HCT116 (cell line): ENCODE measurements around the gene KCNH2. TPM values are rescaled to one million over a fixed set of nuclear protein-coding genes. Genes with fewer than 3 reads are reported as not detected.

Experiments
- ATAC-seq: fragments of 200-7000 bp; cut with Tn5 transposase; 2 replicates; pipeline ENCODE4 v1.9.1; 2020; ENCODE audit warnings: mild to moderate bottlenecking, moderate library complexity
- BruUV-seq: library from RNA; stranded (reverse); fragments of 400-500 nt; replicated peaks from 2 replicates; lab custom pipeline; 2021; lab: Mats Ljungman, UMichigan
- CTCF ChIA-PET: fragments of 300-600 bp; sonication (Branson Sonifier 250); formaldehyde crosslinking; loops from one replicate; lab custom pipeline; 2021; ENCODE audit warnings: antibody characterized with exemption; lab: Charles Lee
- POLR2A ChIA-PET: fragments of 300-600, 350-600 bp; sonication (Branson Sonifier 250); formaldehyde crosslinking; loops from one replicate; lab custom pipeline; 2021; ENCODE audit warnings: antibody characterized with exemption; lab: Charles Lee
- RAD21 ChIA-PET, 2 experiments: fragments of 300-600 bp; sonication (Branson Sonifier 250); formaldehyde crosslinking; loops; one replicate each; lab custom pipeline; 2023; ENCODE audit warnings: low total read pairs in 2 of 2; ENCODE audit not compliant: uncharacterized antibody in 2 of 2, unreplicated experiment in 2 of 2, low non-redundant PET in 1 of 2; lab: Charles Lee
- DNase-seq: peaks from one replicate; pipeline ENCODE4 v3.0.0-alpha.2; 2010; ENCODE audit warnings: low read depth, low spot score
- H2AFZ ChIP-seq: fragments of 200-600 bp; shearing (Covaris generic), sonication (generic); 2 replicates; pipeline ENCODE4 v1.6.1; 2017; ENCODE audit warnings: low read depth, mixed run types, mixed read lengths, antibody characterized with exemption, low read length; ENCODE audit not compliant: poor library complexity, severe bottlenecking
- H3K27ac ChIP-seq: 2 replicates; pipeline ENCODE4 v1.5.1; 2012; ENCODE audit warnings: low read depth, low read length
- H3K27me3 ChIP-seq: fragments of 200-600 bp; sonication (generic); 2 replicates; pipeline ENCODE4 v1.6.1; 2016; ENCODE audit warnings: mixed run types, low read length, mixed read lengths; ENCODE audit not compliant: insufficient read depth
- H3K36me3 ChIP-seq, 2 experiments: fragments of 200-500 bp in 1 of 2; fragments of 200-600 bp in 1 of 2; sonication (Bioruptor generic) in 1 of 2; sonication (generic) in 1 of 2; 2 replicates each; pipeline versions ENCODE4 v1.5.1 to v1.6.1; 2014 to 2016; ENCODE audit warnings: low read length in 2 of 2, inconsistent platforms in 1 of 2, mixed read lengths in 1 of 2, mixed run types in 1 of 2; ENCODE audit not compliant: insufficient read depth in 2 of 2, control insufficient read depth in 1 of 2
- H3K4me1 ChIP-seq, 2 experiments: fragments of 200-600 bp in 1 of 2; sonication (generic) in 1 of 2; 2 replicates each; pipeline versions ENCODE4 v1.5.1 to v1.6.1; 2012 to 2017; ENCODE audit warnings: low read length in 2 of 2, inconsistent platforms in 1 of 2, mild to moderate bottlenecking in 1 of 2, mixed read lengths in 1 of 2, mixed run types in 1 of 2, moderate library complexity in 1 of 2; ENCODE audit not compliant: insufficient read depth in 2 of 2, control insufficient read depth in 1 of 2
- H3K4me2 ChIP-seq: fragments of 200-600 bp; sonication (generic); 2 replicates; pipeline ENCODE4 v1.6.1; 2017; ENCODE audit warnings: mixed run types, low read length, mixed read lengths
- H3K4me3 ChIP-seq, 2 experiments: fragments of 200-600 bp in 1 of 2; sonication (generic) in 1 of 2; replicated peaks in 1 of 2; 2 replicates each; pipeline ENCODE4 v1.5.1; 2011 to 2016; ENCODE audit warnings: low read length in 2 of 2, control low read depth in 1 of 2, low read depth in 1 of 2, mild to moderate bottlenecking in 1 of 2, mixed read lengths in 1 of 2, mixed run types in 1 of 2
- H3K79me2 ChIP-seq: fragments of 200-600 bp; sonication (generic); 2 replicates; pipeline ENCODE4 v1.6.1; 2017; ENCODE audit warnings: mild to moderate bottlenecking, mixed run types, low read length, moderate library complexity, mixed read lengths; ENCODE audit not compliant: insufficient read depth
- H3K9ac ChIP-seq: fragments of 200-600 bp; sonication (generic); 2 replicates; pipeline ENCODE4 v1.6.1; 2016; ENCODE audit warnings: low read length, mixed read lengths
- H3K9me2 ChIP-seq: fragments of 200-600 bp; sonication (generic), shearing (Covaris generic); 2 replicates; pipeline ENCODE4 v1.6.1; 2017; ENCODE audit warnings: mixed run types, mild to moderate bottlenecking, moderate library complexity; ENCODE audit not compliant: insufficient read depth
- H3K9me3 ChIP-seq, 2 experiments: fragments of 200-500 bp in 1 of 2; fragments of 200-600 bp in 1 of 2; sonication (Bioruptor generic) in 1 of 2; sonication (generic) in 1 of 2; 2 replicates each; pipeline ENCODE4 v1.6.1; 2014 to 2017; ENCODE audit warnings: low read length in 2 of 2, mixed read lengths in 2 of 2, inconsistent platforms in 1 of 2, low read depth in 1 of 2, mild to moderate bottlenecking in 1 of 2, mixed run types in 1 of 2, moderate library complexity in 1 of 2; ENCODE audit not compliant: control insufficient read depth in 1 of 2, insufficient read depth in 1 of 2
- H4K20me1 ChIP-seq: fragments of 200-600 bp; sonication (generic), shearing (Covaris generic); 2 replicates; pipeline ENCODE4 v1.6.1; 2017; ENCODE audit warnings: mixed run types, mild to moderate bottlenecking, moderate library complexity; ENCODE audit not compliant: insufficient read depth
- CBX3 ChIP-seq: IDR thresholded peaks from 2 replicates; pipeline ENCODE4 v1.6.1; 2012; ENCODE audit warnings: low read depth
- EZH2phosphoT487 ChIP-seq: fragments of 200-600 bp; IDR thresholded peaks from 2 replicates; pipeline ENCODE4 v1.6.1; 2018; ENCODE audit warnings: antibody characterized with exemption, borderline replicate concordance
- FOSL1 ChIP-seq: IDR thresholded peaks from 2 replicates; pipeline ENCODE4 v1.6.1; 2012; ENCODE audit warnings: low read depth
- SRF ChIP-seq: IDR thresholded peaks from 2 replicates; pipeline ENCODE4 v1.6.1; 2012; ENCODE audit warnings: low read depth
- ZBTB33 ChIP-seq: IDR thresholded peaks from 2 replicates; pipeline ENCODE4 v1.6.1; 2011; ENCODE audit warnings: mild to moderate bottlenecking, low read length, moderate library complexity; ENCODE audit not compliant: insufficient replicate concordance; ENCODE audit errors: extremely low read depth
- ZFX ChIP-seq: fragments of 450-650 bp; IDR thresholded peaks from 2 replicates; pipeline ENCODE4 v1.6.1; 2017
- intact Hi-C: fragments of 100-400 bp; cut with micrococcal nuclease; formaldehyde crosslinking; loops from 2 replicates; pipeline ENCODE4 v1.10.0; 2022
- total RNA-seq: library from RNA; stranded (reverse); gene quantifications from one replicate; pipeline ENCODE4 v1.2.1, GENCODE V29; 2021; ENCODE audit not compliant: unreplicated experiment
- TF ChIP-seq, protein P1 (sequence below), 3 experiments: fragments of 200-600 bp in 1 of 3; sonication (generic) in 1 of 3; IDR thresholded peaks in 2 of 3; conservative IDR thresholded peaks in 1 of 3; 2 replicates each; pipeline ENCODE4 v1.5.1; 2012 to 2017; ENCODE audit warnings: low read depth in 2 of 3, low read length in 2 of 3, antibody characterized with exemption in 1 of 3, borderline replicate concordance in 1 of 3, control low read depth in 1 of 3, mild to moderate bottlenecking in 1 of 3, mixed read lengths in 1 of 3, mixed run types in 1 of 3, moderate library complexity in 1 of 3; ENCODE audit not compliant: insufficient read depth in 1 of 3
- TF ChIP-seq, protein P2 (sequence below): IDR thresholded peaks from 2 replicates; pipeline ENCODE4 v1.6.1; 2012

Gene KCNH2
- total RNA-seq, 1 experiment from 2014 or later = 9.7 TPM

- H3K36me3 ChIP-seq = no peaks in the 10 kb centered on the region
- H3K9ac ChIP-seq = peak overlapping the region; percentile 38
- H3K9me2 ChIP-seq = no peaks in the 10 kb centered on the region
- peaks cover 4% of the 10 kb centered on the region; the same call in 1 of the 2 replicates for H3K79me2 ChIP-seq
- no peaks in the 10 kb centered on the region for H3K9me3 ChIP-seq
- ChIA-PET CTCF (interaction anchor here (0.7 to 1.9 kb wide), 7 partner anchors 12 to 136 kb away, joined by 3 to 7 read pairs (median 4); partner anchors contain the start of genes ABCB8 and ATG9B), POLR2A (interaction anchor here (2.2 kb wide), 1 partner anchor 15 kb away, joined by 7 read pairs; the partner anchor contains the start of gene ABCB8), RAD21 (no interaction called here)
- DNase-seq (no peak), ATAC-seq (no peak)
- H3K4me3 ChIP-seq = peak overlapping the region in 1 of 2 experiments; percentile 36; a peak in 1 of 4 replicates
- no peak overlapping the region for H3K27ac ChIP-seq
- H3K4me1 ChIP-seq = peaks cover 15 to 60% of the 10 kb centered on the region in 2 experiments; a peak in 3 of 4 replicates
- TF ChIP-seq ZFX = no peak
- TF ChIP-seq ZBTB33 = no peak
- TF ChIP-seq, protein P1, sequence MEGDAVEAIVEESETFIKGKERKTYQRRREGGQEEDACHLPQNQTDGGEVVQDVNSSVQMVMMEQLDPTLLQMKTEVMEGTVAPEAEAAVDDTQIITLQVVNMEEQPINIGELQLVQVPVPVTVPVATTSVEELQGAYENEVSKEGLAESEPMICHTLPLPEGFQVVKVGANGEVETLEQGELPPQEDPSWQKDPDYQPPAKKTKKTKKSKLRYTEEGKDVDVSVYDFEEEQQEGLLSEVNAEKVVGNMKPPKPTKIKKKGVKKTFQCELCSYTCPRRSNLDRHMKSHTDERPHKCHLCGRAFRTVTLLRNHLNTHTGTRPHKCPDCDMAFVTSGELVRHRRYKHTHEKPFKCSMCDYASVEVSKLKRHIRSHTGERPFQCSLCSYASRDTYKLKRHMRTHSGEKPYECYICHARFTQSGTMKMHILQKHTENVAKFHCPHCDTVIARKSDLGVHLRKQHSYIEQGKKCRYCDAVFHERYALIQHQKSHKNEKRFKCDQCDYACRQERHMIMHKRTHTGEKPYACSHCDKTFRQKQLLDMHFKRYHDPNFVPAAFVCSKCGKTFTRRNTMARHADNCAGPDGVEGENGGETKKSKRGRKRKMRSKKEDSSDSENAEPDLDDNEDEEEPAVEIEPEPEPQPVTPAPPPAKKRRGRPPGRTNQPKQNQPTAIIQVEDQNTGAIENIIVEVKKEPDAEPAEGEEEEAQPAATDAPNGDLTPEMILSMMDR (IDR thresholded peaks at IDR 0.05 in 2 of 3, conservative IDR thresholded peaks at IDR 0.05 in 1 of 3; ENCODE audit: borderline replicate concordance in 1 of 3, insufficient read depth in 1 of 3, low read depth in 2 of 3, low read length in 2 of 3) = peak in 2 of 3 experiments; percentile 70 to 76; a peak in 4 of 6 replicates
- TF ChIP-seq CBX3 = no peak
- TF ChIP-seq FOSL1 = no peak
- TF ChIP-seq SRF = no peak
- TF ChIP-seq, protein P2, sequence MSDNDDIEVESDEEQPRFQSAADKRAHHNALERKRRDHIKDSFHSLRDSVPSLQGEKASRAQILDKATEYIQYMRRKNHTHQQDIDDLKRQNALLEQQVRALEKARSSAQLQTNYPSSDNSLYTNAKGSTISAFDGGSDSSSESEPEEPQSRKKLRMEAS = no peak
- TF ChIP-seq EZH2phosphoT487 = no peak
- no peaks in the 10 kb centered on the region for H4K20me1 ChIP-seq
- no peaks in the 10 kb centered on the region for H3K27me3 ChIP-seq
- intact Hi-C loops = loop anchor here (10.0 kb wide), 1 partner anchor 238 kb away; no protein-coding TSS in a partner anchor
- no peak overlapping the region for H2AFZ ChIP-seq
- peak overlapping the region; percentile 68 for H3K4me2 ChIP-seq
- no TSS peak for BruUV-seq
Measured at GRCh38 chr7:151012911-151013347, 34.8 kb upstream of the KCNH2 start.
